GM23338 (cell line): ENCODE data around the gene NRAS. TPM values are rescaled to one million over a fixed set of nuclear protein-coding genes. Genes with fewer than 3 reads are reported as not detected.

Experiments used
- ATAC-seq: fragments of 200-7000 bp; cut with Tn5 transposase; 3 replicates; pipeline ENCODE4 v1.9.1; 2020
- DNase-seq: peaks from one replicate; pipeline ENCODE4 v3.0.0-alpha.2; 2015; ENCODE audit warnings: low spot score
- H2AFZ ChIP-seq: fragments of 200-600 bp; sonication (generic); 2 replicates; pipeline ENCODE4 v1.8.0; 2016; ENCODE audit warnings: antibody characterized with exemption, mild to moderate bottlenecking, moderate library complexity
- H3F3A ChIP-seq: fragments of 200-600 bp; sonication (generic); replicated peaks from 2 replicates; pipeline ENCODE4 v1.8.0; 2017; ENCODE audit warnings: antibody characterized with exemption, mixed run types, low read depth
- H3K27ac ChIP-seq: fragments of 200-600 bp; sonication (generic); 2 replicates; pipeline ENCODE4 v1.6.1; 2016; ENCODE audit warnings: low read depth
- H3K27me3 ChIP-seq: fragments of 200-600 bp; sonication (generic); 2 replicates; pipeline ENCODE4 v1.8.0; 2016; ENCODE audit warnings: mild to moderate bottlenecking, mixed run types, moderate library complexity; ENCODE audit not compliant: insufficient read depth
- H3K36me3 ChIP-seq: fragments of 200-600 bp; sonication (generic); 2 replicates; pipeline ENCODE4 v1.8.0; 2016; ENCODE audit warnings: mild to moderate bottlenecking; ENCODE audit not compliant: insufficient read depth
- H3K4me1 ChIP-seq: fragments of 200-600 bp; sonication (generic); 2 replicates; pipeline ENCODE4 v1.8.0; 2016; ENCODE audit warnings: mild to moderate bottlenecking, moderate library complexity; ENCODE audit not compliant: insufficient read depth
- H3K4me2 ChIP-seq: fragments of 200-600 bp; sonication (generic); 2 replicates; pipeline ENCODE4 v1.7.1; 2017; ENCODE audit warnings: mixed run types
- H3K4me3 ChIP-seq: fragments of 200-600 bp; sonication (generic); 2 replicates; pipeline ENCODE4 v1.6.1; 2016; ENCODE audit warnings: mixed run types
- H3K79me2 ChIP-seq: fragments of 200-600 bp; sonication (generic); replicated peaks from 2 replicates; pipeline ENCODE4 v1.8.0; 2017; ENCODE audit warnings: mild to moderate bottlenecking; ENCODE audit not compliant: insufficient read depth
- H3K9me2 ChIP-seq: fragments of 200-600 bp; sonication (generic); 2 replicates; pipeline ENCODE4 v1.8.0; 2017; ENCODE audit not compliant: insufficient read depth
- H4K20me1 ChIP-seq: fragments of 200-600 bp; sonication (generic); replicated peaks from 2 replicates; pipeline ENCODE4 v1.8.0; 2017; ENCODE audit warnings: mild to moderate bottlenecking; ENCODE audit not compliant: insufficient read depth
- H3K27ac Mint-ChIP-seq: 2 replicates; pipeline ENCODE4 v1.8.0; 2020; ENCODE audit warnings: inconsistent platforms, mild to moderate bottlenecking, moderate library complexity, mixed read lengths
- H3K27me3 Mint-ChIP-seq: 3 replicates; pipeline ENCODE4 v1.8.0; 2022; ENCODE audit warnings: low read depth, mild to moderate bottlenecking, moderate library complexity, mixed read lengths, inconsistent platforms; ENCODE audit not compliant: insufficient read depth, poor library complexity
- H3K36me3 Mint-ChIP-seq: 3 replicates; pipeline ENCODE4 v1.8.0; 2021; ENCODE audit warnings: low read depth, mild to moderate bottlenecking, inconsistent platforms, moderate library complexity, mixed read lengths
- H3K4me1 Mint-ChIP-seq: 3 replicates; pipeline ENCODE4 v1.8.0; 2020; ENCODE audit warnings: mild to moderate bottlenecking, inconsistent platforms, mixed read lengths
- H3K4me3 Mint-ChIP-seq: 3 replicates; pipeline ENCODE4 v1.8.0; 2021; ENCODE audit warnings: moderate library complexity, mild to moderate bottlenecking, inconsistent platforms, mixed read lengths
- H3K9me3 Mint-ChIP-seq: 3 replicates; pipeline ENCODE4 v1.8.0; 2020; ENCODE audit warnings: moderate library complexity, mild to moderate bottlenecking, inconsistent platforms, mixed read lengths
- CTCF ChIP-seq, 2 experiments: fragments of 200-600 bp in 1 of 2; sonication (generic) in 1 of 2; conservative IDR thresholded peaks; 2 replicates each; pipeline versions ENCODE4 v1.5.1 to v1.6.1; 2016 to 2017; ENCODE audit warnings: antibody characterized with exemption in 2 of 2, low read depth in 2 of 2, mild to moderate bottlenecking in 2 of 2, moderate library complexity in 1 of 2
- EZH2 ChIP-seq: fragments of 200-600 bp; sonication (generic); IDR thresholded peaks from one replicate; pipeline ENCODE4 v1.8.0; 2017; ENCODE audit warnings: antibody characterized with exemption, mild to moderate bottlenecking, low read depth; ENCODE audit not compliant: unreplicated experiment
- EZH2phosphoT487 ChIP-seq: fragments of 200-600 bp; sonication (generic); IDR thresholded peaks from one replicate; pipeline ENCODE4 v1.8.1; 2018; ENCODE audit warnings: antibody characterized with exemption; ENCODE audit not compliant: unreplicated experiment
- JUNB ChIP-seq: IDR thresholded peaks from one replicate; pipeline ENCODE4 v1.6.1; 2016; ENCODE audit warnings: antibody characterized with exemption; ENCODE audit not compliant: unreplicated experiment
- NANOG ChIP-seq: IDR thresholded peaks from 2 replicates; pipeline ENCODE4 v1.6.1; 2016; ENCODE audit warnings: antibody characterized with exemption, borderline replicate concordance
- POLR2AphosphoS5 ChIP-seq: IDR thresholded peaks from 2 replicates; pipeline ENCODE4 v1.6.1; 2016; ENCODE audit warnings: antibody characterized with exemption, low read depth
- REST ChIP-seq: IDR thresholded peaks from one replicate; pipeline ENCODE4 v1.6.1; 2018; ENCODE audit warnings: antibody characterized with exemption; ENCODE audit not compliant: unreplicated experiment
- STAT1 ChIP-seq: IDR thresholded peaks from one replicate; pipeline ENCODE4 v1.6.1; 2016; ENCODE audit warnings: antibody characterized with exemption; ENCODE audit not compliant: unreplicated experiment
- ZNF114 ChIP-seq: fragments of 250-450 bp; sonication (Bioruptor Pico); IDR thresholded peaks from 2 replicates; pipeline ENCODE4 v1.5.0; 2020; ENCODE audit warnings: mild to moderate bottlenecking, moderate library complexity
- ZNF331 ChIP-seq: fragments of 250-450 bp; sonication (Bioruptor Pico); IDR thresholded peaks from 2 replicates; pipeline ENCODE4 v1.5.0; 2020; ENCODE audit warnings: low read depth, mild to moderate bottlenecking, moderate library complexity
- polyA plus RNA-seq: library from polyadenylated mRNA; unstranded; fragments of >200 nt; fragmentation: Nextera tagmentation; extraction: Ambion mirVana; gene quantifications from 2 replicates; pipeline ENCODE4 v1.2.1, GENCODE V29; 2016
- total RNA-seq: library from RNA; depleted of rRNA; stranded (reverse); fragments of >200 nt; shearing (Covaris generic); gene quantifications from 2 replicates; pipeline ENCODE4 v1.2.3, GENCODE V29; 2014
- TF ChIP-seq, protein P1 (sequence below): fragments of 250-450 bp; sonication (Bioruptor Pico); IDR thresholded peaks from 2 replicates; pipeline ENCODE4 v1.5.0; 2020; ENCODE audit warnings: mild to moderate bottlenecking, moderate library complexity

The NRAS gene
- total and polyA plus RNA-seq, 2 experiments from 2014 or later, result 22.3 to 83.2 TPM

GRCh38 chr1:114670083-114671010 is 46.2 kb downstream of the NRAS start:
- ATAC-seq (peak; percentile 96), DNase-seq (peak; percentile 95)
- Mint-ChIP-seq H3K27me3 (peaks cover 6% of the 10 kb centered on the region), H3K9me3 (no peaks in the 10 kb centered on the region), H3K4me1 (peaks cover 4% of the 10 kb centered on the region; the same call in 2 of the 3 replicates), H3K36me3 (no peaks in the 10 kb centered on the region), H3K4me3 (peak overlapping the region; percentile 85), H3K27ac (peak overlapping the region; percentile 37; the same call in 1 of the 2 replicates)
- Histone ChIP-seq H3K79me2 (no peaks in the 10 kb centered on the region), H3K4me3 (peak overlapping the region; percentile 84), H3K9me2 (no peaks in the 10 kb centered on the region), H4K20me1 (no peaks in the 10 kb centered on the region), H3K27ac (no peak overlapping the region), H3K4me2 (peak overlapping the region; percentile 95), H3K27me3 (peaks cover 26% of the 10 kb centered on the region; the same call in 1 of the 2 replicates), H3F3A (peaks cover 7% of the 10 kb centered on the region; the same call in 1 of the 2 replicates), H3K36me3 (no peaks in the 10 kb centered on the region), H3K4me1 (0 out of 2 replicates have a peak, but pooled peaks cover 4% of the 10 kb centered on the region), H2AFZ (peak overlapping the region; percentile 99)
- TF ChIP-seq CTCF (conservative IDR thresholded peaks at IDR 0.05; ENCODE audit: low read depth in 2 of 2), result no peak
- no peak for TF ChIP-seq EZH2phosphoT487
- peak; percentile 55 for TF ChIP-seq POLR2AphosphoS5
- TF ChIP-seq JUNB, result no peak
- peak; percentile 2 for TF ChIP-seq REST
- TF ChIP-seq STAT1, result no peak
- TF ChIP-seq, protein P1, sequence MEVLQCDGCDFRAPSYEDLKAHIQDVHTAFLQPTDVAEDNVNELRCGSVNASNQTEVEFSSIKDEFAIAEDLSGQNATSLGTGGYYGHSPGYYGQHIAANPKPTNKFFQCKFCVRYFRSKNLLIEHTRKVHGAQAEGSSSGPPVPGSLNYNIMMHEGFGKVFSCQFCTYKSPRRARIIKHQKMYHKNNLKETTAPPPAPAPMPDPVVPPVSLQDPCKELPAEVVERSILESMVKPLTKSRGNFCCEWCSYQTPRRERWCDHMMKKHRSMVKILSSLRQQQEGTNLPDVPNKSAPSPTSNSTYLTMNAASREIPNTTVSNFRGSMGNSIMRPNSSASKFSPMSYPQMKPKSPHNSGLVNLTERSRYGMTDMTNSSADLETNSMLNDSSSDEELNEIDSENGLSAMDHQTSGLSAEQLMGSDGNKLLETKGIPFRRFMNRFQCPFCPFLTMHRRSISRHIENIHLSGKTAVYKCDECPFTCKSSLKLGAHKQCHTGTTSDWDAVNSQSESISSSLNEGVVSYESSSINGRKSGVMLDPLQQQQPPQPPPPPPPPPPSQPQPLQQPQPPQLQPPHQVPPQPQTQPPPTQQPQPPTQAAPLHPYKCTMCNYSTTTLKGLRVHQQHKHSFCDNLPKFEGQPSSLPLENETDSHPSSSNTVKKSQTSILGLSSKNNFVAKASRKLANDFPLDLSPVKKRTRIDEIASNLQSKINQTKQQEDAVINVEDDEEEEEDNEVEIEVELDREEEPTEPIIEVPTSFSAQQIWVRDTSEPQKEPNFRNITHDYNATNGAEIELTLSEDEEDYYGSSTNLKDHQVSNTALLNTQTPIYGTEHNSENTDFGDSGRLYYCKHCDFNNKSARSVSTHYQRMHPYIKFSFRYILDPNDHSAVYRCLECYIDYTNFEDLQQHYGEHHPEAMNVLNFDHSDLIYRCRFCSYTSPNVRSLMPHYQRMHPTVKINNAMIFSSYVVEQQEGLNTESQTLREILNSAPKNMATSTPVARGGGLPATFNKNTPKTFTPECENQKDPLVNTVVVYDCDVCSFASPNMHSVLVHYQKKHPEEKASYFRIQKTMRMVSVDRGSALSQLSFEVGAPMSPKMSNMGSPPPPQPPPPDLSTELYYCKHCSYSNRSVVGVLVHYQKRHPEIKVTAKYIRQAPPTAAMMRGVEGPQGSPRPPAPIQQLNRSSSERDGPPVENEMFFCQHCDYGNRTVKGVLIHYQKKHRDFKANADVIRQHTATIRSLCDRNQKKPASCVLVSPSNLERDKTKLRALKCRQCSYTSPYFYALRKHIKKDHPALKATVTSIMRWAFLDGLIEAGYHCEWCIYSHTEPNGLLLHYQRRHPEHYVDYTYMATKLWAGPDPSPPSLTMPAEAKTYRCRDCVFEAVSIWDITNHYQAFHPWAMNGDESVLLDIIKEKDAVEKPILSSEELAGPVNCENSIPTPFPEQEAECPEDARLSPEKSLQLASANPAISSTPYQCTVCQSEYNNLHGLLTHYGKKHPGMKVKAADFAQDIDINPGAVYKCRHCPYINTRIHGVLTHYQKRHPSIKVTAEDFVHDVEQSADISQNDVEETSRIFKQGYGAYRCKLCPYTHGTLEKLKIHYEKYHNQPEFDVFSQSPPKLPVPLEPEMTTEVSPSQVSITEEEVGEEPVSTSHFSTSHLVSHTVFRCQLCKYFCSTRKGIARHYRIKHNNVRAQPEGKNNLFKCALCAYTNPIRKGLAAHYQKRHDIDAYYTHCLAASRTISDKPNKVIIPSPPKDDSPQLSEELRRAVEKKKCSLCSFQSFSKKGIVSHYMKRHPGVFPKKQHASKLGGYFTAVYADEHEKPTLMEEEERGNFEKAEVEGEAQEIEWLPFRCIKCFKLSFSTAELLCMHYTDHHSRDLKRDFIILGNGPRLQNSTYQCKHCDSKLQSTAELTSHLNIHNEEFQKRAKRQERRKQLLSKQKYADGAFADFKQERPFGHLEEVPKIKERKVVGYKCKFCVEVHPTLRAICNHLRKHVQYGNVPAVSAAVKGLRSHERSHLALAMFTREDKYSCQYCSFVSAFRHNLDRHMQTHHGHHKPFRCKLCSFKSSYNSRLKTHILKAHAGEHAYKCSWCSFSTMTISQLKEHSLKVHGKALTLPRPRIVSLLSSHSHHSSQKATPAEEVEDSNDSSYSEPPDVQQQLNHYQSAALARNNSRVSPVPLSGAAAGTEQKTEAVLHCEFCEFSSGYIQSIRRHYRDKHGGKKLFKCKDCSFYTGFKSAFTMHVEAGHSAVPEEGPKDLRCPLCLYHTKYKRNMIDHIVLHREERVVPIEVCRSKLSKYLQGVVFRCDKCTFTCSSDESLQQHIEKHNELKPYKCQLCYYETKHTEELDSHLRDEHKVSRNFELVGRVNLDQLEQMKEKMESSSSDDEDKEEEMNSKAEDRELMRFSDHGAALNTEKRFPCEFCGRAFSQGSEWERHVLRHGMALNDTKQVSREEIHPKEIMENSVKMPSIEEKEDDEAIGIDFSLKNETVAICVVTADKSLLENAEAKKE (CRISPR knock-in tag), result no peak
- no peak for TF ChIP-seq EZH2
- no peak for TF ChIP-seq ZNF331
- no peak for TF ChIP-seq NANOG
- no peak for TF ChIP-seq ZNF114 (CRISPR knock-in tag)
